GM21737 (cell line): Measurements from ENCODE around the gene GRB10.

Source experiments
- ATAC-seq: cut with Tn5 transposase; IDR thresholded peaks from one replicate; pipeline ENCODE4 v1.9.1; 2021; ENCODE audit warnings: mild to moderate bottlenecking, moderate library complexity; ENCODE audit not compliant: unreplicated experiment

The GRB10 gene

GRCh38 chr7:50641442-50642405, 141.0 kb downstream of the GRB10 start:
- ATAC-seq, result no peak

DNA sequence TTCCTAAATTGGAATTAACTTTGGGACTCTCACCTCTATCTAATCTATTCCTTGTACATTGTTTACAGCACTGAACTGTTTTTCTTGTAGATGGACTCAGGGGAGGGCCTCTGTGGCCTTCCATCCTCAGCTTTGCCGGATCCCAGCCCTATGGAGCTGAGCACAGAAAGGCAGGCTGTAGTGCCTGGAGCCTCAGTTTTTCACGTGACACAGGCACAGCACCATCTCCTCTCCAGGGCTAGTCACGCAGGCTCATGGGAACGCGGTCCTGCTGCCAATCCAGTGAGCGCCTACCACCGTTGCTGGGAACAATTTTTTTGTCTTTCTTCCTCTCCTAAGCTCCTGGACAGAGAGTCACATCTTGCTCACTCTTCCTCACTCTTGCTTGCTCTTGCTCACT, 141.9 kb downstream of the GRB10 start:
- ATAC-seq, result no peak

DNA sequence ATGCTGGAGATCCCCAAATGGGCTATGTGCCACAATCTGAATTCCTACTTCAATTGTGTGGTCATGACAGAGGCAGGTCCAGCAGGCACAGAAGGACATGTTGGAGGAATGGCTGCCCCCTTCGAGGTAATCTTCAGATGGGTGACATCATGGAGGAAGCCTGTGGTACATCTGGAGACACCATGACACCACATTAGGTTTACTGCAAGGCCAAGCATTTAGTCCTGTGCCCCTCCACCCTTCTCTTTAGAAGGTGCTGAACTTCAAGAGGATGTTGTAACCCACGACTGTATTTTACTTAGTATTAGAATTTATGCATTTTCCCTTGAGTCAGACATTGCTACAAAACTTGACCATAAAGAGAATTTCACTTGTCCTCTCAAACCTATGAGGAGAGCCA, 142.4 kb downstream of the GRB10 start:
- ATAC-seq, result no peak

- no peak for ATAC-seq
Measured at GRCh38 chr7:50637725-50638643, 144.7 kb downstream of the GRB10 start.

DNA sequence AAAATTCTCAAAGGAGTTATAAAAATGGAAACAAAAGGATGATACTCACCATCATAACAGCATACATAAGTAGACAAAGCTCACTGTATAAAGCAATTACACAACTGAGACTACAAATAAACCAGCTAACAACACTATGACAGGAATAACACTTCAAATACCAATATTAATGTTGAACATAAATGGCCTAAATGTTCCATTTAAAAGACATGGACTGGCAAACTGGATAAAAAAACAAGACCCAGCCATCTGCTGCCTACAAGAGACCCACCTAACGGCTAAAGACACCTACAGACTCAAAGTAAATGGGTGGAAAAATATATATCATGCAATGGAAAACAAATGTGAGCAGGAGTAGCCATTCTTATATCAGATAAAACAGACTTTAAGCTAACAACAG, 148.3 kb downstream of the GRB10 start:
- ATAC-seq, result no peak

- no peak for ATAC-seq
Measured at GRCh38 chr7:50633414-50633710, 149.3 kb downstream of the GRB10 start.

DNA sequence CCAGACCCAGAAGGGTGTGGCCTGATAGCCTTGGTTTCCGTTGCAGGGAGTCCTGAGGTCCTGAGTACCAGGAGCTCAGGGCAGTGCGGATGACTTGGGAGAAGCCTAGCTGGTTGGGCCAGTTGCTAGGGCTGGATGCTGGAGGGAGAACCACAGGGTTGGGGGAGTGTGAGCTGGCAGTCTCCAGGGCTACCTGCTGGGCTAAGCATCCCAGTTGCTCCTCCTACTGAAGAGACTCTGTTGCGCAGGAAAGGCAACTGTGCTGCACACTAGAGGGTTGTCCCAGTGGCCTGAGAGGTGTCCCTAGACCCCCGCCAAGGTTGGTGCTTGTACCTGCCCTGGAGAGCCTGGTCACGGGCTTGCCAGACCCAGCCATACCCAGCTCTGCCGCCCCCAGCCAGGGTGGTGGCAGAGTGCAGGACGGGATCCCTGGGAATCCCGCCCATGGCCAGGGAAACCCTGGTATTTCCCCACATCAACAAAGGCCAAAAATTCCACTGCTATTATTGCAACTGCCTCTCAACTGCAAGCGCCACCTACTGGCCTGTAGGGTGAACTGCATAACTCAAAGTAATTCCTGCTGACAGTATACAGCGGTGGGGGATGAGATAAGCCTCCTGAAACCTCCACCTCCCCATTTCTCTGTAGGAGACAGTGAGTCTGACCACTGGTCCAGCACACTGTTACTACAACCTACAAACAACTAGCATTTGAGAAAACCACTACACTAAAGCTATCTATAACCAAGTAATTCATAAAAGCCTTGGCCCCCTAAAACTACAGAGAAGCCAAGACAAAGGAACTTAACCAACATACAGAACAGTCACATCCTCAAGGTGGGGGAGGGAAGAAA, 149.9 kb downstream of the GRB10 start:
- ATAC-seq, result no peak

GRCh38 chr7:50631639-50632038, 151.1 kb downstream of the GRB10 start:
- no peak for ATAC-seq

GRCh38 chr7:50631100-50631499, 151.6 kb downstream of the GRB10 start:
- no peak for ATAC-seq

GRCh38 chr7:50629238-50629901, 153.3 kb downstream of the GRB10 start:
- ATAC-seq, result no peak

DNA sequence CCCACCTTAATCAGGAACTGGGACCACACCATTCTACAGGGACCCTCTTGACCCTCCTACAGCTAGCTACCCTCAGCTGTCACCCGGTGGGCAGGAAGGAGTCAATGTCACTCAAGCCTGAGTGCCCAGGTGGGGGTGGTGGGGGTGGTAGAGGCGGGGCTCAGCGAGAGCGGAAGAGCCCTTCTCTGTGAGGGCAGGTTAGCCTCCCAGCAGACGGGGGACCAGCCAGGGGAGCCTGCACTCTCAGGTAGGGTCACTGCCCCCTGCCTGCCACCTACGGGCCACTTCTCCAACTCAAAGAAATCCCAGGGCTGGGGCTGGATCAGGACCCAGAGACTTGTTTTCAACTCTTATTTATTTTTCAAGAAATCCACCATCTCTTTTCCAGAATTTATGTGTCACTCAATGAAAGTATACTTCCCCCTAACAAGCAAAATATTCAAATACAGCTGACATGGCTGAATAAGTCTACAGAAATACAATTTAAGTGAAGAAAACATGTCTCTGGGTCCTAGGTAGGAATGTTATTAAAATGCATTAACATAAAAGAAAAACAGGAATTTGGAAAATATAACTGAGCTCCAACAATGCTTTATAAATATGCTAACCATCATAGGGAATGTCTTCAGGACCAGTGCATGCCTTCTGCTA, 154.1 kb downstream of the GRB10 start:
- ATAC-seq, result no peak

DNA sequence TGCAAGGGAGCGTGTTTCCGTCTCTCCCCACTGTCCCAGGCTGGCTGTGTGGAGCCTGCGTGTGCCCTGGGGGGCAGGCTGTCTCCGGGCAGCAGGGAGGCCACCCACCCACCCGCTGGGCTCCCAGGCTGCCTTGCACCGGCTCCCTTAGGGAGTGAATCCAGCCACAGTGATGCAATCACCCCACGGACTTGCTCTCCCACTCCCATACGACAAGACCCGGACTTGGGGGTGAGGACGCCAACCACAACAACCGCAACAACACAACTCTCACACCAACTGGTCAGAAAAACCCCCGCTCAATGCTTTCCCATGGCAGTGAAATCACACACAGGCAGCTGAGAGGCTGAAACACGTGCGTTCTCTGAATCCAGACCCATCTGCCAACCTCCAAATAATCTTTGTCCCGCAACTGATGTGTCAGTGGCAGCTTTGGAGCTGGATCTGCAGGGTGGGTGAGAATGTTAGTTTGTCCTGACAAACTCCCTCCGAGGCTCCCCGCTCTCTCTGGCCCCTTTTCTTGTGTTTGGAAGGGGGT, 154.8 kb downstream of the GRB10 start:
- ATAC-seq, result no peak

DNA sequence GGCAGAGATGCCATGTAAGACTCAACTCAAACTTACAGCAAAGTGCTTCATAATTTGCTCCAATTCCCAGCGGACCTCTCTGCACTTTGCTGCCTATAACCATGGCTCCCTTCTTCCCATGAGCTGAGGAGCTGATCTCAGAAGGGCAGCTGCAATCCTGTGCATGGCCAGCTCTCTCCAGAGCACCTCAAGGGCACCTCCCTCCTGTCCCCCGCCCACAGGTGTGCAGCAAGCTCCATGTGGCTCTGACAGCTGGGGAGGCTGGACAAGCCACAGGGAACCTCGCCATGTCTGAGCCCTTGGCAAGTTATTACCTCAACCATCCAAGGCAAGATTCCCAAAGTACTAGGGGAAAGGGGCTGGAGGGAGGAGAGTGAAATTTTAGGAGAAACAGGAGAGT, 156.4 kb downstream of the GRB10 start:
- ATAC-seq, result no peak

GRCh38 chr7:50625360-50625759, 157.3 kb downstream of the GRB10 start:
- no peak for ATAC-seq

- no peak for ATAC-seq
Measured at GRCh38 chr7:50622821-50623220, 159.9 kb downstream of the GRB10 start.

GRCh38 chr7:50621973-50622490, 160.7 kb downstream of the GRB10 start:
- ATAC-seq, result no peak

DNA sequence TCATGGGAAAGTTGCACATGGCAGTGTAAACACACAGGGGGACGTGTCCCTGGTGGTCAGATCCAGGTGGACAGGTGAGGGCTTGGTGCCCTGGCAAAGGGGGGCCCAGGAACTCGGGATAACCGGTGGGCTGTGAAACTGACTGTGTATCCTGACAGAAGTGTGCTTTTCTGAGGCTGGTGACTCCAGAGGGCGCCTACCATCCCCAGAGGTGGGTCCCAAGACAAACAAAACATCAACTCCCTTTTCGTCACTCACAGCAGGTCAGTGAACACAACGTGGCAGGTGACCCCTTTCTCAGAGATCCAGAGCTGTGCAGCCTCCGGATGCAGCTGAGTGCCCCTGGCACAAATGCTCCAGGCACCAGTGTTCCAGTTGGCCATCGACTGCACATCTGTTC, 161.5 kb downstream of the GRB10 start:
- no peak for ATAC-seq

DNA sequence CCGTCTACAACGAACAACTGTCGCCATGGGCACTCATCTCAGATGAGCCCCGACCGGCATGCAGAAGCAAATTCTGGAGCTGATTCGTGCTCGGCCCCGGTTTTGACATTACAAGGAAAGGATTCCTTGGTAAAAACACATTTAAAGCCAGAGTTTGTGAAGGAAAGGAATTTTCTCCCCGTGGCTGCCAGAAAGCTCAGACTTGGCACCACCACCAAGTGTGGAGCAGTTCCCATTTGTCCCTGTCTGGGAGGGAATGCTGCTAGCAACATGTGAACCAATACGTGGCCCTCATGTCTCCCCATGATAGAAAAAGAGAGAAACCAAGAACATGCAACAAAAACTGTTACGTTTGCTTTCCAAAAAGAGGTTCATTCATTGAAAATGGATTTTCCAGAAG, 162.3 kb downstream of the GRB10 start:
- ATAC-seq, result no peak

GRCh38 chr7:50619684-50620083, 163.0 kb downstream of the GRB10 start:
- no peak for ATAC-seq
